Measurements from ENCODE around the gene UBE2Z. TPM values are rescaled to one million over a fixed set of nuclear protein-coding genes. Genes with fewer than 3 reads are reported as not detected.

Gene UBE2Z
- total RNA-seq, 1 experiment from 2014 or later = 108 TPM

- Histone ChIP-seq H3K4me3 (ENCODE audit: low read depth, low read length, poor library complexity, severe bottlenecking) (peak overlapping the region; percentile 89), H3K27me3 (replicated peaks; ENCODE audit: insufficient read depth, low read depth, low read length, poor library complexity) (no peaks in the 10 kb centered on the region), H3K4me1 (ENCODE audit: insufficient read depth, low read length, poor library complexity, severe bottlenecking) (peaks cover 21% of the 10 kb centered on the region), H3K9me3 (ENCODE audit: low read depth, low read length, poor library complexity, severe bottlenecking) (no peaks in the 10 kb centered on the region), H3K27ac (ENCODE audit: low read depth, low read length, poor library complexity, severe bottlenecking) (no peak overlapping the region), H3K36me3 (ENCODE audit: insufficient read depth, low read length, poor library complexity, severe bottlenecking) (peaks cover 53% of the 10 kb centered on the region)
- no peak for DNase-seq (ENCODE audit: low spot score)
- TF ChIP-seq EZH2 (IDR thresholded peaks at IDR 0.05; ENCODE audit: borderline replicate concordance, low read depth, low read length, poor library complexity, severe bottlenecking) (no peak), CTCF (conservative IDR thresholded peaks at IDR 0.05; ENCODE audit: low read depth, low read length) (no peak)
- ChIA-PET CTCF (no interaction called here), POLR2A (ENCODE audit: low non-redundant PET) (no interaction called here)
- intact Hi-C loops (cut with micrococcal nuclease; ENCODE audit: unreplicated experiment) = no loop called here
- BruUV-seq (replicated peaks) = no TSS peak
Measured at GRCh38 chr17:48910370-48910769, 2.2 kb downstream of the UBE2Z start.

GRCh38 chr17:48912476-48912875 lies 4.3 kb downstream of the UBE2Z start:
- peaks cover 74% of the 10 kb centered on the region for H3K36me3 ChIP-seq (ENCODE audit: insufficient read depth, low read length, poor library complexity, severe bottlenecking)

DNA sequence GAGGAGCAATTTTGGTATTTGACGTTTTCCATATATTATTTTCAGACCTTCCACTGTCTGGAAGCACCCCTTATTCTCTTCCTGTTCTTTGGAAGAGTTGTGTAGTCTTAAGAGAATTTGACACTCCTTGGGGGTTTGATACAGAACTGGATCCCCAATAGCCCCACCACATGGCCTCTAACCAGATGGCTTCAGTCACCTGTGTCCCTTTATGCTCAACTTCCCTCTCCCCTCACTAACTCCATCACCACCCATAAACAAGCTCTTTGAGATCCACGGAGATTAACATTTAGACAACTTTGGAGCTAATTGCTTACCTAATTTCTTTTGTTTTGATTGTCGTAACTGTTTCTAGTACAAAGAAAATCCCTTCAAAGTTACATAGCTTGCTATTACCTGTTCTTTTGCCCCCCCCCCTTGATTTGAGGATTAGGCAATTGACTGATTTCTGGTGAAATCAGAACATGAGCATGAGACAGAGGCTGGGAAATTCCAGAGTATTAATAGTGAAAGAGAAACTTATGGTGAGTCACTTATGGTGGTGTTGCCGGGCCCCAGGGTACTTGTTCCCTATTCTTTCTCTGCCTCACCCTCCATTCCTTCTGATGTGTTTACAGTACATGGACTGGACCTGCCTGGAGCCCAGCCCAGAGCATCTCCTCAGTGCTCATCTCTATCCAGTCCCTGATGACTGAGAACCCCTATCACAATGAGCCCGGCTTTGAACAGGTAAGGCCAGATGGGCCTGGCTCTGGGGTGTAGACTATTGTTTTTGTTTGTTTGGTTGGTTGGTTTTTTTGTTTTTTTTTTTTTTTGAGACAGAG lies 7.5 kb downstream of the UBE2Z start:
- peak; percentile 33 for DNase-seq (ENCODE audit: low spot score)
- H3K9me3 ChIP-seq (ENCODE audit: low read depth, low read length, poor library complexity, severe bottlenecking) = no peaks in the 10 kb centered on the region
- ChIA-PET CTCF (no interaction called here), POLR2A (ENCODE audit: low non-redundant PET) (no interaction called here)
- peak overlapping the region; percentile 68 for H3K27ac ChIP-seq (ENCODE audit: low read depth, low read length, poor library complexity, severe bottlenecking)
- no peak for TF ChIP-seq CTCF (conservative IDR thresholded peaks at IDR 0.05; ENCODE audit: low read depth, low read length)
- no peak for TF ChIP-seq EZH2 (IDR thresholded peaks at IDR 0.05; ENCODE audit: borderline replicate concordance, low read depth, low read length, poor library complexity, severe bottlenecking)
- H3K36me3 ChIP-seq (ENCODE audit: insufficient read depth, low read length, poor library complexity, severe bottlenecking) = peaks cover 93% of the 10 kb centered on the region
- intact Hi-C loops (cut with micrococcal nuclease; ENCODE audit: unreplicated experiment) = no loop called here
- no peaks in the 10 kb centered on the region for H3K27me3 ChIP-seq (replicated peaks; ENCODE audit: insufficient read depth, low read depth, low read length, poor library complexity)
- no TSS peak for BruUV-seq (replicated peaks)
- no peak overlapping the region for H3K4me3 ChIP-seq (ENCODE audit: low read depth, low read length, poor library complexity, severe bottlenecking)
- H3K4me1 ChIP-seq (ENCODE audit: insufficient read depth, low read length, poor library complexity, severe bottlenecking) = peaks cover 13% of the 10 kb centered on the region

More at GRCh38 chr17:48912476-48912875, 4.3 kb downstream of the UBE2Z start:
- BruUV-seq (replicated peaks) = no TSS peak
- CTCF ChIA-PET = no interaction called here
- POLR2A ChIA-PET (ENCODE audit: low non-redundant PET) = no interaction called here
- no peaks in the 10 kb centered on the region for H3K9me3 ChIP-seq (ENCODE audit: low read depth, low read length, poor library complexity, severe bottlenecking)
- DNase-seq (ENCODE audit: low spot score) = no peak
- H3K27ac ChIP-seq (ENCODE audit: low read depth, low read length, poor library complexity, severe bottlenecking) = peak overlapping the region; percentile 61
- no peak overlapping the region for H3K4me3 ChIP-seq (ENCODE audit: low read depth, low read length, poor library complexity, severe bottlenecking)
- peaks cover 23% of the 10 kb centered on the region for H3K4me1 ChIP-seq (ENCODE audit: insufficient read depth, low read length, poor library complexity, severe bottlenecking)
- no peaks in the 10 kb centered on the region for H3K27me3 ChIP-seq (replicated peaks; ENCODE audit: insufficient read depth, low read depth, low read length, poor library complexity)
- no peak for TF ChIP-seq EZH2 (IDR thresholded peaks at IDR 0.05; ENCODE audit: borderline replicate concordance, low read depth, low read length, poor library complexity, severe bottlenecking)
- TF ChIP-seq CTCF (conservative IDR thresholded peaks at IDR 0.05; ENCODE audit: low read depth, low read length) = no peak
- intact Hi-C loops (cut with micrococcal nuclease; ENCODE audit: unreplicated experiment) = no loop called here
